HEK293T (cell line): ENCODE measurements around the gene PTPN1.

Experiments
- ARNT ChIP-seq: fragments of 450-650 bp; IDR thresholded peaks from 2 replicates; pipeline ENCODE4 v1.6.1; 2017; ENCODE audit warnings: mild to moderate bottlenecking
- BHLHE40 ChIP-seq: fragments of 450-650 bp; IDR thresholded peaks from 2 replicates; pipeline ENCODE4 v1.6.1; 2016; ENCODE audit warnings: mild to moderate bottlenecking, moderate library complexity, borderline replicate concordance
- CTBP1 ChIP-seq: fragments of 450-650 bp; IDR thresholded peaks from 2 replicates; pipeline ENCODE4 v1.6.1; 2016; ENCODE audit warnings: borderline replicate concordance
- ELF4 ChIP-seq: fragments of 450-650 bp; IDR thresholded peaks from 2 replicates; pipeline ENCODE4 v1.6.1; 2017; ENCODE audit warnings: antibody characterized with exemption
- FOXA1 ChIP-seq: fragments of 450-650 bp; IDR thresholded peaks from 2 replicates; pipeline ENCODE4 v1.6.1; 2016; ENCODE audit warnings: mild to moderate bottlenecking
- FOXK2 ChIP-seq: fragments of 450-650 bp; IDR thresholded peaks from 2 replicates; pipeline ENCODE4 v1.6.1; 2016; ENCODE audit warnings: mild to moderate bottlenecking
- FOXM1 ChIP-seq: fragments of 450-650 bp; IDR thresholded peaks from 2 replicates; pipeline ENCODE4 v1.6.1; 2017; ENCODE audit warnings: mild to moderate bottlenecking, borderline replicate concordance
- LEF1 ChIP-seq: fragments of 450-650 bp; IDR thresholded peaks from 2 replicates; pipeline ENCODE4 v1.6.1; 2017; ENCODE audit warnings: mild to moderate bottlenecking, borderline replicate concordance
- NFRKB ChIP-seq: fragments of 450-650 bp; IDR thresholded peaks from 2 replicates; pipeline ENCODE4 v1.6.1; 2016; ENCODE audit warnings: mild to moderate bottlenecking, moderate library complexity
- PKNOX1 ChIP-seq: fragments of 450-650 bp; IDR thresholded peaks from 2 replicates; pipeline ENCODE4 v1.6.1; 2016
- SP1 ChIP-seq: fragments of 450-650 bp; IDR thresholded peaks from 2 replicates; pipeline ENCODE4 v1.6.1; 2017
- SUZ12 ChIP-seq: fragments of 450-650 bp; IDR thresholded peaks from 2 replicates; pipeline ENCODE4 v1.6.1; 2016; ENCODE audit warnings: mild to moderate bottlenecking

GRCh38 chr20:50604451-50604850, 94.3 kb downstream of the PTPN1 start:
- no peak for TF ChIP-seq FOXM1
- TF ChIP-seq ELF4, result no peak
- no peak for TF ChIP-seq SUZ12
- TF ChIP-seq SP1, result no peak
- TF ChIP-seq PKNOX1, result no peak
- TF ChIP-seq BHLHE40, result no peak
- TF ChIP-seq LEF1, result no peak
- no peak for TF ChIP-seq FOXA1
- no peak for TF ChIP-seq FOXK2
- no peak for TF ChIP-seq ARNT
- no peak for TF ChIP-seq NFRKB
- no peak for TF ChIP-seq CTBP1
